HAP-1 (cell line): ENCODE measurements around the gene VAMP8.
A peak's percentile ranks its signal among the peaks of the same experiment; 100 is the strongest.
"Not testable (repeated sequence)": the region's sequence is repeated elsewhere in the genome, so short reads cannot be mapped to it uniquely, and the experiment has no call there.

Experiments used
- DNase-seq, 2 experiments: peaks; one replicate each; pipeline ENCODE4 v3.0.0-alpha.2; 2016 to 2020; ENCODE audit warnings: low spot score in 2 of 2
- H3K27me3 ChIP-seq: fragments of 250-450 bp; sonication (Bioruptor Pico); 2 replicates; pipeline ENCODE4 v1.5.1; 2020; ENCODE audit warnings: low read depth, mild to moderate bottlenecking, moderate library complexity
- H3K36me3 ChIP-seq: fragments of 250-450 bp; sonication (Bioruptor Pico); replicated peaks from 2 replicates; pipeline ENCODE4 v1.5.1; 2020; ENCODE audit warnings: mild to moderate bottlenecking
- H3K4me1 ChIP-seq: fragments of 250-450 bp; sonication (Bioruptor Pico); 2 replicates; pipeline ENCODE4 v1.5.1; 2020; ENCODE audit warnings: mild to moderate bottlenecking
- H3K4me3 ChIP-seq: fragments of 250-450 bp; sonication (Bioruptor Pico); 2 replicates; pipeline ENCODE4 v1.5.1; 2020; ENCODE audit warnings: mild to moderate bottlenecking, moderate library complexity
- H3K9me3 ChIP-seq: fragments of 250-450 bp; sonication (Bioruptor Pico); 2 replicates; pipeline ENCODE4 v1.5.1; 2020; ENCODE audit warnings: mild to moderate bottlenecking, moderate library complexity
- in situ Hi-C: fragments of 300-500 bp; cut with MboI; formaldehyde crosslinking; loops from 3 replicates; pipeline ENCODE4 v1.14.3; 2020; ENCODE audit warnings: low sequenced_read_pairs, inconsistent platforms, mixed read lengths

Gene VAMP8

DNA sequence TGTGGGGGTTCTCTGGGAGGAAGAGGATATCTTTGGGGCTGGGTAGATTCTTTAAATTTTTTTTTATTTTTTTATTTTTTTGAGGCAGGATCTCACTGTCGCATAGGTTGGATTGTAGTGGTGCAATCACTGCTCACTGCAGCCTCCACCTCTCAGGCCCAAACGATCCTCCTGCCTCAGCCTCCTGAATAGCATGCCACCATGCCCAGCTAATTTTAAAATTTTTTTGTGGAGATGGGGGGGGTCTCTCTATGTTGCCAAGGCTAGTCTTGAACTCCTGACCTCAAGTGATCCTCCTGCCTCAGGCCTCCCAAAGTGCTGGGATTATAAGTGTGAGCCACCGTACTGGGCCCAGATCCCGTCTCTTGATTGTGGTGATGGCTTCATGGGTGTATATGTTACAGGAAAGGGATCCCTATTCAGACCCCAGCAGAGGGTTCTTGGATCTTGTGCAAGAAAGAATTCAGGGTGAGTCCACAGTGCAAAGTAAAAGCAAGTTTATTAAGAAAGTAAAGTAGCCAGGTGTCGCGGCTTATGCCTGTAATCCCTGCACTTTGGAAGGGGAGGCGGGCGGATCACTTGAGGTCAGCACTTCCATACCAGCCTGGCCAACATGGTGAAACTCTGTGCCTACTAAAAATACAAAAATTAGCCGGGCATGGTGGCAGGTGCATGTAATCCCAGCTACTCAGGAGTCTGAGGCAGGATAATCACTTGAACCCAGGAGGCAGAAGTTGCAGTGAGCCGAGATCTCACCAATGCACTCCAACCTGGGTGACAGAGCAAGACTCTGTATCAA lies 36.5 kb downstream of the VAMP8 start:
- Histone ChIP-seq H3K36me3 (peaks cover 14% of the 10 kb centered on the region), H3K4me1 (peaks cover 17% of the 10 kb centered on the region), H3K9me3 (no peaks in the 10 kb centered on the region; the same call in 1 of the 2 replicates), H3K27me3 (no peaks in the 10 kb centered on the region), H3K4me3 (no peak overlapping the region)
- DNase-seq: no peak
- in situ Hi-C loops: loop anchor here (10.0 kb wide), 1 partner anchor 179 kb away; no protein-coding TSS in a partner anchor

- peaks cover 23% of the 10 kb centered on the region for H3K4me1 ChIP-seq
- DNase-seq, H3K4me3 ChIP-seq, H3K27me3 ChIP-seq, H3K9me3 ChIP-seq, H3K36me3 ChIP-seq: not testable (repeated sequence)
- in situ Hi-C loops: loop anchor here (10.0 kb wide), 1 partner anchor 180 kb away; no protein-coding TSS in a partner anchor
These were observed 37.4 kb downstream of the VAMP8 start for GRCh38 chr2:85614757-85615156.

DNA sequence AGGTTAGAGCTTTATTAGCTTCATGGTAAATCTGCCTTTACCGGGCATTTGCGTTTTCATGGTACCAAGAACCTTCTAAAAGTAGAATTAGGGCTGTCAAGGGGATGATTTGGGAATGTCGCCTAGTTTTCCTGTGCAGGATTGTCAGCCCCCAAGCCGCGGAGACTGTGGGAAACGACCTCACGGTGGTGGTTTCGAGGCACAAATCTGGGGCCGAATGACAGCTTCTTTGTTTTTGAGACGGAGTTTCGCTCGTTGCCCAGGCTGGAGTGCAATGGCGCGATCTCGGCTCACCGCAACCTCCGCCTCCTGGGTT lies 38.0 kb downstream of the VAMP8 start:
- Histone ChIP-seq H3K9me3 (no peaks in the 10 kb centered on the region; the same call in 1 of the 2 replicates), H3K36me3 (peaks cover 12% of the 10 kb centered on the region), H3K4me3 (peak overlapping the region; percentile 87), H3K27me3 (no peaks in the 10 kb centered on the region), H3K4me1 (peaks cover 23% of the 10 kb centered on the region)
- DNase-seq: no peak
- in situ Hi-C loops: loop anchor here (10.0 kb wide), 1 partner anchor 181 kb away; no protein-coding TSS in a partner anchor

- peaks cover 30% of the 10 kb centered on the region for H3K36me3 ChIP-seq
- peaks cover 19% of the 10 kb centered on the region for H3K4me1 ChIP-seq
- DNase-seq, H3K9me3 ChIP-seq, H3K27me3 ChIP-seq, H3K4me3 ChIP-seq: not testable (repeated sequence)
- in situ Hi-C loops: loop anchor here (10.0 kb wide), 1 partner anchor 183 kb away; no protein-coding TSS in a partner anchor
These were observed 40.3 kb downstream of the VAMP8 start for GRCh38 chr2:85617723-85618122.

GRCh38 chr2:85619617-85620016 lies 42.2 kb downstream of the VAMP8 start:
- Histone ChIP-seq H3K36me3 (peaks cover 47% of the 10 kb centered on the region), H3K9me3 (no peaks in the 10 kb centered on the region), H3K27me3 (no peaks in the 10 kb centered on the region), H3K4me1 (peaks cover 19% of the 10 kb centered on the region), H3K4me3 (no peak overlapping the region)
- DNase-seq: peak in 1 of 2 experiments; percentile 48
- in situ Hi-C loops: loop anchor here (10.0 kb wide), 1 partner anchor 185 kb away; no protein-coding TSS in a partner anchor

DNA sequence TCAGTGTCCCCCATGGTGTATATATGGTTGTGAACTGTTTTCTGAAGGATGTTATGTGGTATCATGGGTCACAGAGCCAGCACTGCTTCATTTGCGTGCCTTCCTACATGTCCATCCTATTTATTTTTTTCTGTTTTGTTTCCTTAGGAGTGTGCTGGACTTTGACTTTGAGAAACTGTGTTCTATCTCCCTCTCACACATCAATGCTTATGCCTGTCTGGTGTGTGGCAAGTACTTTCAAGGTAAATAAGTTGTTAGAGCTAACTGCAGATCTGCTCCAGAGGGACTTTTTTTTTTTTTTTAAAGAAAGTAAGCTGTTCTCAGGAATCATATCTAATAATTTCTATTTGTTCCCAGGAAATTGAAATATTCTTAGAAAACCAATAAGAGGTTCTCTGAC lies 44.0 kb downstream of the VAMP8 start:
- Histone ChIP-seq H3K36me3 (peaks cover 65% of the 10 kb centered on the region), H3K4me3 (no peak overlapping the region), H3K27me3 (no peaks in the 10 kb centered on the region), H3K9me3 (no peaks in the 10 kb centered on the region), H3K4me1 (peaks cover 12% of the 10 kb centered on the region)
- no peak for DNase-seq
- in situ Hi-C loops: no loop called here

- H3K4me1 ChIP-seq: peaks cover 5% of the 10 kb centered on the region
- H3K9me3 ChIP-seq: no peaks in the 10 kb centered on the region
- H3K27me3 ChIP-seq: no peaks in the 10 kb centered on the region
- H3K36me3 ChIP-seq: peaks cover 91% of the 10 kb centered on the region
- DNase-seq: no peak
- H3K4me3 ChIP-seq: no peak overlapping the region
- in situ Hi-C loops: no loop called here
These were observed 46.6 kb downstream of the VAMP8 start for GRCh38 chr2:85623991-85624390.

GRCh38 chr2:85628658-85629057 lies 51.3 kb downstream of the VAMP8 start:
- Histone ChIP-seq H3K4me1 (no peaks in the 10 kb centered on the region), H3K4me3 (no peak overlapping the region), H3K36me3 (peaks cover 95% of the 10 kb centered on the region), H3K27me3 (no peaks in the 10 kb centered on the region), H3K9me3 (no peaks in the 10 kb centered on the region)
- DNase-seq: no peak
- in situ Hi-C loops: no loop called here

- H3K36me3 ChIP-seq: peaks cover 94% of the 10 kb centered on the region
- H3K4me3 ChIP-seq: no peak overlapping the region
- H3K27me3 ChIP-seq: no peaks in the 10 kb centered on the region
- no peaks in the 10 kb centered on the region for H3K4me1 ChIP-seq
- in situ Hi-C loops: loop anchor here (10.0 kb wide), 1 partner anchor 503 kb away; no protein-coding TSS in a partner anchor
- H3K9me3 ChIP-seq: no peaks in the 10 kb centered on the region
- DNase-seq: no peak
These were observed 53.9 kb downstream of the VAMP8 start for GRCh38 chr2:85631316-85631715.
